ENCODE results near the gene SULT2B1. TPM values are rescaled to one million over a fixed set of nuclear protein-coding genes. Genes with fewer than 3 reads are reported as not detected.
"Not testable (repeated sequence)": the region's sequence is repeated elsewhere in the genome, so short reads cannot be mapped to it uniquely, and the experiment has no call there.

The SULT2B1 gene
- polyA plus RNA-seq, 3 donors from 2014 or later, result not detected

DNA sequence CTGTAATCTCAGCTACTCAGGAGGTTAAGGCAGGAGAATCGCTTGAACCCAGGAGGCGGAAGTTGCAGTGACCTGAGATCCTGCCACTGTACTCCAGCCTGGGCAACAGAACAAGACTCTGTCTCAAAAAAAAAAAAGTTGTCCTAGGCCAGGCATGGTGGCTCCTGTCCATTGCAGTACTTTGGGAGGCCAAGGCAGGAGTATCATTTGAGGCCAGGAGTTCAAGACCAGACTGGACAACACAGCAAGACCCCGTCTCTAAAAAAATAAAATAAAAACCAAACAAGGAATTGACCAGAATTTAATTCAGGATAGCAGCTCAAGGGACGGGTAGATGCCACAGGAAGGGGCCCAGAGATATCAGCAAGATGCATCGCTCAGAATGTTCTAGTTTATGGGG is 4.9 kb downstream of the SULT2B1 start:
- H3K36me3 Mint-ChIP-seq, result no peaks in the 10 kb centered on the region
- DNase-seq, result no peak
- H3K4me3 Mint-ChIP-seq, result no peak overlapping the region
- peaks cover 2 to 8% (median 2%) of the 10 kb centered on the region in 3 donors for H3K27me3 Mint-ChIP-seq (ENCODE audit: low read depth in 3 of 3)
- H3K9me3 Mint-ChIP-seq, result no peaks in the 10 kb centered on the region
- H3K4me1 Mint-ChIP-seq, result peaks cover 0 to 2% of the 10 kb centered on the region in 2 donors
- no peak overlapping the region for H3K27ac Mint-ChIP-seq

DNA sequence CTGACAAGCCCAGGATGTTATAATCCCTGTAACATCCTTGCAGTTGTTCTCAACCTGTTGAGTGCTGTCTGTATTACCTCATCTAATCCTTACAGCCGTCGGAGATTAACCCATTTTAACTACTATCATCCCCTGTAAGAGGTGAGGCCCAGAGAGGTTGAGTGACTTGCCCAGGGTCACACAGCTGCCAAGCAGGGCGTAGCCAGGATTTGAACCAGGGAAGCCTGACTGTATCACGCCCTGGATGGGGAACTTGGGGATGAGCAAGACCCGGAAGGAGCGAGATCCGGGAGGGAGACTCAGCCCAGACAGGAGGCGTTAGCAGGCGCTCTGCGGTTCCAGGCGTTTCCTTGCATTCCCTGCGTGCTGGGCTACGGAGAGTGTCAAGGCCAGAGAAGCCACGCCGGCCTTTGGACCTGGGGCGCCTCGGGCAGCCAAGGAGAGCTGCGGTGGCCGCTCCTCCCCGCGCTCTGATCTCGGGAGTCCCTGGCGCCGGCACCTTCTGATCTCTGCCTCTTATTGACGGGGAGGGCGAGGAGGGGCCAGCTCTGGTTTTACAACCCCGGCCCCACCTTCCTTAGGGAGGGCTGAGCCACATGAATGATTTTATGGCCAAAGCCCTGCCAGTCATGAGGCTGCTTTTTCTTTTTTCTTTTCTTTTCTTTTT is 6.2 kb downstream of the SULT2B1 start:
- Mint-ChIP-seq H3K27ac (no peak overlapping the region), H3K36me3 (no peaks in the 10 kb centered on the region), H3K4me3 (no peak overlapping the region), H3K4me1 (peaks cover 0 to 2% of the 10 kb centered on the region in 2 donors), H3K27me3 (ENCODE audit: low read depth in 3 of 3) (peaks cover 2 to 3% (median 2%) of the 10 kb centered on the region in 3 donors), H3K9me3 (no peaks in the 10 kb centered on the region)
- no peak for DNase-seq

DNA sequence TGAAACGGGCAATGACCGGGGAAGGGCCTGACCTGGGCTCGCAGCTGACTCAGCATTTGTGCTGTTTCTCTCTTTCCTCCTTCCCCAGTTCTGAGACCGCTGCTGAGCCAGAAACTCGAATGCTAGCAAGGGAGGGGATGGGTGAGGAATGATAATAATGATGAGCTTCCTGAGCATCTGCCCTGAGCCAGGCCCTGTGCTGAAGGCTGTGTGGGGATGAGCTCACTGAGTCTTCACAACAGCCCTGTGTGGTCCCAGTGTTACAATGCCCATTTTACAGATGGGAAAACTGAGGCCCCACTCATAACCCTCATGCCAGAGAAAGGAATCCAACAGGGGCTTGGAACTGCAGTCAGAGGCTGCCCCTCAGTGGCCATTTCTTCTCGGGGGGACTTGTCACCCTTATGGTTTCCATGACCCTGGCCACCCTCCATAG is 8.1 kb downstream of the SULT2B1 start:
- DNase-seq, result no peak
- H3K36me3 Mint-ChIP-seq, result no peaks in the 10 kb centered on the region
- H3K27me3 Mint-ChIP-seq (ENCODE audit: low read depth in 3 of 3), result peaks cover 2 to 4% (median 3%) of the 10 kb centered on the region in 3 donors
- no peak overlapping the region for H3K4me3 Mint-ChIP-seq
- H3K9me3 Mint-ChIP-seq, result no peaks in the 10 kb centered on the region
- H3K4me1 Mint-ChIP-seq, result peaks cover 0 to 2% of the 10 kb centered on the region in 2 donors
- H3K27ac Mint-ChIP-seq, result no peak overlapping the region

DNA sequence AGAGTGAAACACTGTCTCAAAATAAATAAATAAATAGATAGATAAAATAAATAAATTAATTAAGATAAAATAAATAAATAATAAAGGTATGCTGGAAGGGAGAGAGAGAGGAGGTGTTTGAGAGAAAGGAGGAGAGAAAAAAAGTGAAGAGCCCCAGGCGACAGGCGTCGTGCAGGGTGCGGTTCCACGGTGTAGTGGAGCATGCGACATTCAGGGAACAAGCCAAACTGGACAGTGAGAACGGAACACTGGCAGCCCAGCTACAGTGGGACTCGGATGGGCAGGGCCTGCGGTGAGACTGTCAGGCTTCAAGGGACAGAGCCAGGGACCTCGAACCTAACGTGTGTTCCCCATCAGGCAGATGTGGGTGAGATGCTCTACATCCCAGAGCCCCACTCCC is 9.4 kb downstream of the SULT2B1 start:
- no peak overlapping the region for H3K4me3 Mint-ChIP-seq
- no peaks in the 10 kb centered on the region for H3K9me3 Mint-ChIP-seq
- DNase-seq, result no peak
- peaks cover 0 to 2% of the 10 kb centered on the region in 2 donors for H3K4me1 Mint-ChIP-seq
- H3K36me3 Mint-ChIP-seq, result no peaks in the 10 kb centered on the region
- H3K27ac Mint-ChIP-seq, result peak overlapping the region in 1 of 6 donors; percentile 67
- peaks cover 2 to 4% (median 3%) of the 10 kb centered on the region in 3 donors for H3K27me3 Mint-ChIP-seq (ENCODE audit: low read depth in 3 of 3)

DNA sequence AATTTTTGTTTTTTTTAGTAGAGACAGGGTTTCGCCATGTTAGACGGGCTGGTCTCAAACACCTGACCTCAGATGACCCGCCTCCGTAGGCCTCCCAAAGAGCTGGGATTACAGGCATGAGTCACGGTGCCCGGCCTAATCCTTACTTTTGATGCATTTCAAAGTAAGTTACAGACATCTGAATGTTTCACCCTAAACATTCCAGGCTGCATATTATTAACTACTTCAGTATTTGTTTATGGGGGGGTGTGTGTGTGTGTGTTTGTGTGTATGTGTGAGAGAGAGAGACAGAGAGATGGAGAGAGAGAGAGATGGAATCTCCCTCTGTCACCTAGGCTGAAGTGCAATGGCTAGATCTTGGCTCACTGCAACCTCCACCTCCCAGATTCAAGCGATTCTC is 13.1 kb downstream of the SULT2B1 start:
- Mint-ChIP-seq H3K4me3 (no peak overlapping the region), H3K4me1 (no peaks in the 10 kb centered on the region), H3K9me3 (no peaks in the 10 kb centered on the region), H3K36me3 (no peaks in the 10 kb centered on the region), H3K27ac (peak overlapping the region in 1 of 6 donors; percentile 51), H3K27me3 (ENCODE audit: low read depth in 3 of 3) (peaks cover 1 to 4% (median 2%) of the 10 kb centered on the region in 3 donors)
- no peak for DNase-seq

- no peak for DNase-seq
- Mint-ChIP-seq H3K27ac (no peak overlapping the region), H3K4me1 (no peaks in the 10 kb centered on the region), H3K27me3 (ENCODE audit: low read depth in 3 of 3) (peaks cover 1 to 8% (median 2%) of the 10 kb centered on the region in 3 donors), H3K9me3 (no peaks in the 10 kb centered on the region), H3K36me3 (no peaks in the 10 kb centered on the region), H3K4me3 (no peak overlapping the region)
Observed at GRCh38 chr19:48568345-48568886, 16.4 kb downstream of the SULT2B1 start.

- no peaks in the 10 kb centered on the region for H3K4me1 Mint-ChIP-seq
- H3K27ac Mint-ChIP-seq, result no peak overlapping the region
Observed at GRCh38 chr19:48569814-48570213, 17.8 kb downstream of the SULT2B1 start.

DNA sequence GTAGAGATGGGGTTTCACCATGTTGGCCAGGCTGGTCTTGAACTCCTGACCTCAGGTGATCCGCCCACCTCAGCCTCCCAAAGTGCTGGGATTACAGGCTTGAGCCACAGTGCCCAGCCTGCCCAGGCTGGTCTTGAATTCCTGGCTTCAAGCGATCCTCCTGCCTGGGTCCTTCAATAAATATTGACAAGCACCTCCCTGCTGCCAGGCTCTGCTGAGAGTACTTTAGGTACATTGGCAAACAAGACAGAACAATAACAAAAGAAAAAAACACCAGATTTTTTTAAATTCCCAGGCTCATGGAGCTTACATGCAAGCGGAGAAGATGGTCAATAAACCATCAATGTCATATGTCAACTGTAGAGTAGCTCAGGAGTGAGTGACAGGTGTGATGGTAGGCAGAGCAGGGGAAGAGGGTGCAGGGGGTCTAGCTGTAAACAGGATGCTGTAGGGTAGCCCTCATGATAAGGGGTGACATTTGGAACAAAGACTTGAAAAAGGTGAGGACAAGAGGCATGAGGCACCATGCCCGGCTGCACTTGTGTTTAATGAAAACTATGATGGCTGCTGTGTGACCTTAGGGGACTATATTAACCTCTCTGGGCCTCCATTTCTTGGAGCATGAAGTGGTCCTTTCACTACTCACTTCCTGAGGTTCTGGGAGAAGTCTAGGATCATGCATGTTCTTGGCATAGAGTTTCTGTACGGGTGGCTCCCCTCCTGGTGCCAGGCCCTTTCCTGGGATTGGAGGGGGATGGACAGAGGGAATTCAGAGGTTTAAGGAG is 19.6 kb downstream of the SULT2B1 start:
- no peak overlapping the region for H3K27ac Mint-ChIP-seq
- H3K27me3 Mint-ChIP-seq (ENCODE audit: low read depth in 3 of 3), result peaks cover 0 to 8% (median 0%) of the 10 kb centered on the region in 3 donors
- H3K4me1 Mint-ChIP-seq, result no peaks in the 10 kb centered on the region
- H3K9me3 Mint-ChIP-seq, result no peaks in the 10 kb centered on the region
- no peaks in the 10 kb centered on the region for H3K36me3 Mint-ChIP-seq
- H3K4me3 Mint-ChIP-seq, result no peak overlapping the region
- DNase-seq, result no peak

More at GRCh38 chr19:48569814-48570213, 17.8 kb downstream of the SULT2B1 start:
- H3K27me3 Mint-ChIP-seq (ENCODE audit: low read depth in 3 of 3), result peaks cover 0 to 8% (median 2%) of the 10 kb centered on the region in 3 donors
- H3K4me3 Mint-ChIP-seq, result no peak overlapping the region
- H3K9me3 Mint-ChIP-seq, result no peaks in the 10 kb centered on the region
- DNase-seq, result no peak
- H3K36me3 Mint-ChIP-seq, result no peaks in the 10 kb centered on the region

DNA sequence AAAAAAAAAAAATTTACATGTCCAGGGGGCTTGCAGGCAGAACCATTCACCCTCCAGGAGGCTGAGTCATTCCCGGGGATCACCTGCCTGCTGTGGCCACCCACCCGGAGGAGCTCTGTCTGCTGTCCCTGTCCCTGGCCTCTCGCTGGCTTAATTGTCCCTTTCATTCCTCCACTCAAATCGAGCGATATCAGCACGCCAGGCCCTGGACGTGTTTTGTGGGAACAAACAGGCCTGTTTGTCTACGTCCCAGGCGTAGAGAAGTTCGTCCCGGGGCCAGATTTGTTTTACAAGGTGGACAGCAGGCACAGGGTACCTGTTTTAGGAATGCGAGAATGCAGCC is 21.2 kb downstream of the SULT2B1 start:
- Mint-ChIP-seq H3K4me3 (no peak overlapping the region), H3K27ac (no peak overlapping the region), H3K27me3 (ENCODE audit: low read depth in 3 of 3) (peaks cover 0 to 6% (median 0%) of the 10 kb centered on the region in 3 donors), H3K36me3 (no peaks in the 10 kb centered on the region), H3K9me3 (no peaks in the 10 kb centered on the region), H3K4me1 (no peaks in the 10 kb centered on the region)
- no peak for DNase-seq

- no peaks in the 10 kb centered on the region for H3K4me1 Mint-ChIP-seq
- H3K9me3 Mint-ChIP-seq, result no peaks in the 10 kb centered on the region
- H3K4me3 Mint-ChIP-seq, result no peak overlapping the region
- H3K27ac Mint-ChIP-seq, result no peak overlapping the region
- H3K36me3 Mint-ChIP-seq, result no peaks in the 10 kb centered on the region
- no peak for DNase-seq
- H3K27me3 Mint-ChIP-seq (ENCODE audit: low read depth in 3 of 3), result peaks cover 0 to 1% (median 0%) of the 10 kb centered on the region in 3 donors
Observed at GRCh38 chr19:48575931-48576622, 24.1 kb downstream of the SULT2B1 start.

DNA sequence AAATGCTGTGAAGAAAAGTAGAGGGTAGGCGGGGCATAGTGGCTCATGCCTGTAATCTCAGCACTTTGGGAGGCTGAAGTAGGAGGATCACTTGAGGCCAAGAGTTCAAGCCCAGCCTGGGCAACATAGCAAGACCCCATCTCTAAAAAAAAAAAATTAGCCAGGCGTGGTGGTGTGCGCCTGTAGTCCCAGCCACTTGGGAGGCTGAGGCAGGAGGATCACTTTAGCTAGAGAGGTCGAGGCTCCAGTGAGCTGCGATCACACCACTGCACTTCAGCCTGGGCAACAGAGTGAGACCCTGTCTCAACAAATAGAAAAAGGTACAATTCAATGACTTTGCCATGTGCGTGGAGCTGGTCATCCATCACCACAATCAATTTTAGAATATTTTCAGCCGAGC is 25.9 kb downstream of the SULT2B1 start:
- H3K27ac Mint-ChIP-seq; H3K4me3 Mint-ChIP-seq; H3K9me3 Mint-ChIP-seq; H3K36me3 Mint-ChIP-seq; DNase-seq; H3K27me3 Mint-ChIP-seq (ENCODE audit: low read depth in 3 of 3); H3K4me1 Mint-ChIP-seq: not testable (repeated sequence)

DNA sequence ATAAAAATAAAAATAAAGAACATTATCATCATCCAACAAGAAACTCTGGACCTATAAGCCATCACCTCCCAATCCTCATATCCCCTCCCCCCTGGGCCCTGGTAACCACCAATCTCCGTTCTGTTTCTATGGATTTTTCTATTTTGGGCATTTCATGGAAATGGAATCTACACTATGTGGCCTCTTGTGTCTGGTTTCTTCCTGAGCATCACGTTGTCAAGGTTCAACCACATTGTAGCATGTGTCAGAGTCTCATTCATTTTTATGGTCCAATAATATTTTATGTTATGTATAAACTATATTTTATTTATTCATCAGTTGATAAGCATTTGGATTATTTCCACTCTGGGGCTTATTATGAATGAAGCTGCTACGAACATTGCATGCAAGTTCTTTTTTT is 26.9 kb downstream of the SULT2B1 start:
- no peak for DNase-seq
- Mint-ChIP-seq H3K27me3 (ENCODE audit: low read depth in 3 of 3) (peaks cover 1 to 3% (median 2%) of the 10 kb centered on the region in 3 donors), H3K4me3 (no peak overlapping the region), H3K9me3 (no peaks in the 10 kb centered on the region), H3K4me1 (no peaks in the 10 kb centered on the region), H3K36me3 (no peaks in the 10 kb centered on the region), H3K27ac (peak overlapping the region in 1 of 6 donors; percentile 43)

GRCh38 chr19:48582168-48582567 is 30.2 kb downstream of the SULT2B1 start:
- Mint-ChIP-seq H3K9me3 (no peaks in the 10 kb centered on the region), H3K36me3 (no peaks in the 10 kb centered on the region), H3K4me1 (peaks cover 0 to 2% of the 10 kb centered on the region in 2 donors), H3K27me3 (ENCODE audit: low read depth in 3 of 3) (peaks cover 1 to 6% (median 5%) of the 10 kb centered on the region in 3 donors), H3K4me3 (no peak overlapping the region), H3K27ac (no peak overlapping the region)
- DNase-seq, result no peak

DNA sequence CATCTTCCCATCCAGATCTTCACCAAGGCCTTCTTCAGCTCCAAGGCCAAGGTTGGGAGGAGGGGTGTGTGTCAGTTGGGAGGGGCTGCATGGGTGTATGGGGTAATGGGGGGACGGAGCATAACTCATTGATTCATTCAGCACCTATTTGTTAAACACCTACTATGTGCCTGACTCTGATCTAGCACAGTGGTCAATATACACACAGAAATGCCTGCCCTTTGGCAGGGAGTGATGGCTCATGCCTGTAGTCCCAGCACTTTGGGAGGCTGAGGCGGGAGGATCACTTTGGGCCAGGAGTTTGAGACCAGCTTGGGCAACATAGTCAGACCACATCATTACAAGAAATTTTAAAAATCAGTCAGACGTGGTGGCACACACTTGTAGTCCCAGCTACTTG is 35.4 kb downstream of the SULT2B1 start:
- no peak for DNase-seq
- Mint-ChIP-seq H3K4me3 (no peak overlapping the region), H3K4me1 (peaks cover 8 to 9% of the 10 kb centered on the region in 2 donors), H3K36me3 (no peaks in the 10 kb centered on the region), H3K27me3 (ENCODE audit: low read depth in 3 of 3) (peaks cover 1 to 6% (median 5%) of the 10 kb centered on the region in 3 donors), H3K9me3 (no peaks in the 10 kb centered on the region), H3K27ac (no peak overlapping the region)
